Fibroblast of pulmonary artery (primary cell): ENCODE results near the gene WFS1.

Experiments
- DNase-seq: peaks from one replicate; pipeline ENCODE4 v3.0.0-alpha.2; 2010; ENCODE audit warnings: low read depth
- H3K4me3 ChIP-seq: replicated peaks from 2 replicates; pipeline ENCODE4 v1.5.1; 2011; ENCODE audit warnings: low read depth, mild to moderate bottlenecking, control low read depth, low read length, moderate library complexity
- CTCF ChIP-seq: IDR thresholded peaks from 2 replicates; pipeline ENCODE4 v1.5.1; 2011; ENCODE audit warnings: mild to moderate bottlenecking, control low read depth, low read length, inconsistent platforms; ENCODE audit errors: missing control alignments

Gene WFS1

DNA sequence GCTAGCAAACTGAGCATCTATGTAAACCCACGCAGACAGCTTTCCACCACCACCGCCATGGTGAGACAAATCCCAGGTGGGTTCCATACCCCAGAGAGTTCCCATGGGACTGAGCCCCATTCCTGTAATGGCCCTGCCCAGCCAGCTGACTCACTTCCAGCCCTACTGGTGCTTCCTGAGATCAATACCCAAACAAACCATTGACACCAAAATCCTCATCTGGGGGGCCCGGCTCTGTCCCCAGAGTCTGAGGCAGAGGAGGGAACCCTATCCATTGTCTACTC lies 39.2 kb upstream of the WFS1 start:
- DNase-seq, result no peak
- no peak for TF ChIP-seq CTCF
- no peak overlapping the region for H3K4me3 ChIP-seq

DNA sequence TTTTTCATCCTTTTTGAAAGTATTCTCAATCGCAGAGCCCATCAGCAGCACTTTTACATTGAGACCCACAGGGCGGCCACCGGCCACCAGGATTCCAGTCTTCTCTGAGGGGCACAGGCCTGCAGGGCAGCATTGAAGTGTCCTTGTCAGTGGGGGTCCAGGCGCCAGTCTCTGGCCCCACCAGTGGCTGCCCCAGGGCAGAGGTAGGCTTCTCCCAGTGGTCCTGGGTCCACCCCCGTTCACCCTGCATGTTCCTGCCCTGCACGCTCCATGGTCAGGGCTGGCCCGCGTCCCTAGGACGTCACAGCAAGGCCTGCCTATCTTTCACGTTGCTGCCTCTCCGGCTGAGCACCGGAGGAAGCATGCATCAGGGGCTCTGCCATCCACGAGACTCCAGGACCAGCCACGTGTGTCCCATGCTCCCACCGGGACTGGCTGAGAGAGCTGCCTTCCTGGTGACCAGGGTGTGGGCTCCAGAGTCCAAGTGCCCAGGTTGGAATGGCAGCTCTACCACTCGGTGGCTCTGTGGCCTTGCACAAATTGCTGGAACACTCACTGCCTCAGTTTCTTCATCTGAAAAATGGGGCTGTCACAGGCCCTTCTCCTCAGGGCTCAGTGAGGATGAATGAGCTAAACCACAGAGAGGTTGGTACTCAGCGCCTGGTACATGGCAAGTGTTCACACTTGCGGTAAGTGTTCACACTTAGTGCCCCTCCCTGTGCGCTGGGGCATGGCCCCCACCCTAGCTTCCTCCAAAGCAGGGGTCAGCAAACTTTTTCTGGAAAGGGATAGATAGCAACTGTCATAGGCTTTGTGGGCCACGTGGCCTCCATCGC lies 38.6 kb upstream of the WFS1 start:
- no peak overlapping the region for H3K4me3 ChIP-seq
- TF ChIP-seq CTCF, result no peak
- DNase-seq, result no peak

DNA sequence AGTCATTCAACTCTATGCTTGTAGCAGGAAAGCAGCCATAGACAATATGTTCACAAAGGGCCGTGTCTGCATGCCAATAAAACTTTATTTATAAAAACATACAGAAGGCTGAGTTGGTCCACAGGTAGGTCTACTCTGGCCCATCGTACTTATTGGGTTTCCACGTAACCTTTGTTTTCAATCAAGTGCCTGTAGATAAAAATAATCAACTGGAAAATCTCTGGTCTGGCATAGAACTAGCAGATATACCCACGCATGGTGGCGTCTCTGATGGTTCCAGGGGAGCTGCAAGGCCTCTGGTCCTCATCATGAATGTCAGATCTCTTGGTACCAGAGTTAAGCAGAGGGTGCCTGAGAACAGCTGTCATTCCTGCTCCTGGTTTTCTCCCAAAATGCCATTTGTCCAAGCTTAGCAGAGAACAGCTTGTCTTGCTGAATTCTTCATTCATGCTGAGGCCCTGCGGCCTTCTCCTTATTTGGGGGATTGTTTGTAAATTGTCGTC lies 37.9 kb upstream of the WFS1 start:
- no peak for DNase-seq
- H3K4me3 ChIP-seq, result no peak overlapping the region
- no peak for TF ChIP-seq CTCF

DNA sequence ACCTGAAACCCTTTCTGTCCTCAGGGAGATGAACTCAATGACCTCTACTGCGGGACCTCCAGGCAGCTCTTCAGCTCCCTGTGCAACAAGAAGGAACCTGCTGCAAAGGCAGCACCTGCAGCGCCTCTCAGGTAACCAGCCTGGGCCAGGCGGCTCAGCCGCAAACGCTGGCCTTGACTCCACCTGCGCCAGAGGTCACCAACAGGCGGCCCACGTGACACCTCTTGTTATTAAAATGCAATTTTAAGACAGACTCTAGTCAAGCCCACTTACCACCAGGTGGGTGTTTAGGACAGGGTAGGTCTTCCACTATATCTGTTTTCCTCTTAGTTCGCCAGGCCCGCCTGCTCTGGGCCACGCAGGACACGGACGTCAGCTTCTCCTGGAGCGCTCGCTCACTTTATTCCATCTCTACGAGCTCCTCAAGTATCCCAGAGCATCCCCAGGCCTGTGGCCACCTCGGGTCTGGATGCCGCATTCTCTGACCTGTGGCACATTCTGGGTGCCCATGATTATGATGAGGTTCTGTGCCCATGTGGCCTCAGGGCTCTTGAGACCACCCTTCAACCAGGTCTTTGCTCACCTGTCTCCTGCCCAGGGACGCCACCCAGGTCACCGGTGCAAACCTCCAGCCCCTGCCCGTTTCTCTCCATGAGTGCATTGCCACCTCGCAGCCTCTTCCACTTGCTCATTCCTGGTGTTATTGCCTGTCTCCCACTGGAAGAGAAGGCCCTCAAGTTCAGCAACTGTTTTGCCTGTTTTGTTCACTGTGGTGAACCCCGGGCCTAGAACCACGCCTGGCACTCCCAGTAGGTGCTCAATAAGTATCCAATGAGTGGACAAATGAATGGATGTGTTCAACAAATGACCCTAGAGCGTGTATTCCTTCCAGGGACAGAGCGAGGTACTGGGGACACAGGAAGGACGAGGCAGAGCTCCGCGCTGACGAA lies 36.5 kb upstream of the WFS1 start:
- no peak for TF ChIP-seq CTCF
- no peak overlapping the region for H3K4me3 ChIP-seq
- DNase-seq, result no peak

DNA sequence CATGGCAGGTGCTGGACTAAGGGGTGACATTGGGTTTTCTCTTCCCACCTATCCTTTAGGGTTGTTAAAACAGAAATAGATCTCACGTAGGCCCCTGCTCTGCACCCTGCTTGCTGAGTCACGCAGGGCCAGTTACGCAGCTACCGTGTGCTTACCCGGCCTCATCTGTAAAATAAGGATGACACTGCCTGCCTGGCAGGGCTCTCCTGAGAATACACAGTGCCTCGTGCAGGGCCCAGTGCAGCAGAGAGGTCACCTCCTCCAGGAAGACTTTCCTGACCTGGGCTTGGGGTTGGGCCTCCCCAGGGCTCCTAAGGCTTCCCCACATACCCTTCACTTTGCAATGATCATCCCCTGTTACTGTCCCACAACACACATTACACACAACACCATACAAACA lies 35.7 kb upstream of the WFS1 start:
- no peak for DNase-seq
- TF ChIP-seq CTCF, result no peak
- H3K4me3 ChIP-seq, result no peak overlapping the region

DNA sequence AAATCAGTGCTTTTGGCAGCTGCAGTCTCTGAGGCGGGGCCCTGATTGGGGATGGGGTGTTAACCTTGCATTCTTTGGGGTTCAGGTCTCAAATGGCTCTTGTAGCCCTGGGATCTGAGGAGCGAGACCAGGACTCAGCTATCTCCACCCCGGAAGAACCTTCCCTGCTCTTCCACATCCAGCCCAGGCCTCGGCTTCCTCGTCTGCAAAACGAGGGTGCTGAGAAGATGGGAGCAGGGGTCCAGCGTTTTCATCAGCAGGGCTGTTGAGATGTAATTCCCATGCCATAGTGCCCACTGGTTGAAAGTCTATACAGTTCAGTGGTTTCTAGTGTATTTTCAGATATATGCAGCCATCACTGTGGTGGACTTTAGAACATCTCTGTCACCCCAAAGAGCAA lies 34.6 kb upstream of the WFS1 start:
- no peak overlapping the region for H3K4me3 ChIP-seq
- TF ChIP-seq CTCF, result no peak
- DNase-seq, result no peak
